Suprapubic skin (tissue), 4 donors: ENCODE data around the gene TJP3. TPM values are rescaled to one million over a fixed set of nuclear protein-coding genes. Genes with fewer than 3 reads are reported as not detected.

Source experiments
- DNase-seq, 2 donors: peaks; one replicate each; pipeline ENCODE4 v3.0.0-alpha.2; 2019; ENCODE audit warnings: low spot score in 2 of 2
- H3K27ac ChIP-seq: fragments of 200-600 bp; sonication (generic); one replicate; pipeline ENCODE4 v1.5.1; 2019
- H3K27me3 ChIP-seq: fragments of 200-600 bp; sonication (generic); one replicate; pipeline ENCODE4 v1.5.1; 2019
- H3K36me3 ChIP-seq: fragments of 200-600 bp; sonication (generic); one replicate; pipeline ENCODE4 v1.5.1; 2019
- H3K4me1 ChIP-seq: fragments of 200-600 bp; sonication (generic); one replicate; pipeline ENCODE4 v1.5.1; 2019
- H3K4me3 ChIP-seq: fragments of 200-600 bp; sonication (generic); one replicate; pipeline ENCODE4 v1.5.1; 2019; ENCODE audit warnings: mild to moderate bottlenecking
- H3K9me3 ChIP-seq: fragments of 200-600 bp; sonication (generic); one replicate; pipeline ENCODE4 v1.5.1; 2019
- EP300 ChIP-seq: sonication (generic); formaldehyde crosslinking; IDR thresholded peaks from one replicate; pipeline ENCODE4 v1.6.1; 2017; ENCODE audit warnings: antibody characterized with exemption
- POLR2A ChIP-seq, 2 donors: fragments of 450-650 bp; IDR thresholded peaks; one replicate each; pipeline ENCODE4 v1.6.1; 2017; ENCODE audit warnings: antibody characterized with exemption in 2 of 2, mild to moderate bottlenecking in 2 of 2, moderate library complexity in 2 of 2
- POLR2AphosphoS5 ChIP-seq, 3 donors: sonication (generic); formaldehyde crosslinking; IDR thresholded peaks; one replicate each; pipeline ENCODE4 v1.6.1; 2017; ENCODE audit warnings: antibody characterized with exemption in 3 of 3
- WGBS: methylation state at CpG from one replicate; pipeline ENCODE4 v1.1.5; 2018; 5-methylcytosine and 5-hydroxymethylcytosine counted together
- total RNA-seq, 4 donors: library from RNA; depleted of rRNA; stranded (reverse); fragments of >200 nt; gene quantifications; one replicate each; pipeline ENCODE4 v1.1.0, GENCODE V29; 2016
- TF ChIP-seq, protein P1 (sequence below), 2 donors: fragments of 200-600 bp in 1 of 2; fragments of 450-650 bp in 1 of 2; sonication (generic) in 1 of 2; IDR thresholded peaks; one replicate each; pipeline ENCODE4 v1.5.1; 2016 to 2019; ENCODE audit warnings: antibody characterized with exemption in 2 of 2, mild to moderate bottlenecking in 1 of 2, moderate library complexity in 1 of 2

Gene TJP3
- total RNA-seq, 4 donors from 2014 or later: 11.4 to 28.1 (median 20.1) TPM

DNA sequence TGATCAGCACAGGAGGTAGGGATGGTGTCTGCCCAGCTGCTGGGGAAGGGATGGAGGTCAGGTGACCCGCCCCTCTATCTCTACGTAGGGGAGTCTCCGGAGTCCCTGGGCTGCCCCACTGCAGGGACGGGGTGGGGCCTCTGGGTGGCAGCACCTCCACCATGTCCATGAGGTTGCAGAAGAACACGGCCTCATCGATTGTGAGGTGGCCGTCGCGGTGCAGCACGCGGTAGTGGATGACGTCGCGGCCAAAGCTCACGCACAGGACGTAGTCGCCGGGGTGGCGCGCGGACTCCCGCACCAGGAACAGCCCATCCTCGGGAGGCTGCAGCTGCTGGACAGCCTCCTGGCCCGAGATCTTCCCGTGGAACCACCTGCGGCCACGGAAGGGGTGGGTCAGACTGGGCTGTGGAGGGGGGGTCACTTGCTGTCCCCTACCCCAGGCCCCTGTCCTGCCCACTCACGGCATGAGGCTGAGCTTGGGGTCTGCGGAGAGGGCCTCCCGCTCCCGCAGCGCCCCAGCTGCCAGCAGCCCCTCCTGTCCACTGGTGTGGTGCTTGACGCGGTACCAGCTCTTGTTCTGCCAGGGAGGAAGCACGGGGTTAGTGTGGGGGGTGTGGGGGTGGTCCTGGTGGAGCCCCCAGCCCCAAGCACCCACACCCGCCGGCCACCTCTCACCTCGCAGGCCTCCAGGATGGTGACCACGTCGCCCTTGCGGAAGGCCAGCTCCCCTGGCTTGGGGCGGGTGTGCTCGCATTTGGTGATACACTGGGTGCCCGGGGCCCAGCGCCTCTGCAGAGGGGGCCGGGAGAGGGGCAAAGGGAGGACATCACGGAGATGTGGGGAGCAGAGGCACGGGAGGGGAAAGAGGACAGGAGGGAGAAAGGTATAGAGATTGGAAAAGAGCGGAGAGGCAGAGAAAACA is 75.7 kb downstream of the TJP3 start:
- Histone ChIP-seq H3K4me1 (peaks cover 13% of the 10 kb centered on the region), H3K4me3 (no peak overlapping the region), H3K27me3 (peaks cover 52% of the 10 kb centered on the region), H3K9me3 (peaks cover 22% of the 10 kb centered on the region), H3K36me3 (no peaks in the 10 kb centered on the region), H3K27ac (no peak overlapping the region)
- DNase-seq: no peak
- no peak for TF ChIP-seq POLR2A (IDR thresholded peaks at IDR 0.05)
- no peak for TF ChIP-seq POLR2AphosphoS5 (IDR thresholded peaks at IDR 0.05)
- TF ChIP-seq EP300: no peak
- TF ChIP-seq, protein P1, sequence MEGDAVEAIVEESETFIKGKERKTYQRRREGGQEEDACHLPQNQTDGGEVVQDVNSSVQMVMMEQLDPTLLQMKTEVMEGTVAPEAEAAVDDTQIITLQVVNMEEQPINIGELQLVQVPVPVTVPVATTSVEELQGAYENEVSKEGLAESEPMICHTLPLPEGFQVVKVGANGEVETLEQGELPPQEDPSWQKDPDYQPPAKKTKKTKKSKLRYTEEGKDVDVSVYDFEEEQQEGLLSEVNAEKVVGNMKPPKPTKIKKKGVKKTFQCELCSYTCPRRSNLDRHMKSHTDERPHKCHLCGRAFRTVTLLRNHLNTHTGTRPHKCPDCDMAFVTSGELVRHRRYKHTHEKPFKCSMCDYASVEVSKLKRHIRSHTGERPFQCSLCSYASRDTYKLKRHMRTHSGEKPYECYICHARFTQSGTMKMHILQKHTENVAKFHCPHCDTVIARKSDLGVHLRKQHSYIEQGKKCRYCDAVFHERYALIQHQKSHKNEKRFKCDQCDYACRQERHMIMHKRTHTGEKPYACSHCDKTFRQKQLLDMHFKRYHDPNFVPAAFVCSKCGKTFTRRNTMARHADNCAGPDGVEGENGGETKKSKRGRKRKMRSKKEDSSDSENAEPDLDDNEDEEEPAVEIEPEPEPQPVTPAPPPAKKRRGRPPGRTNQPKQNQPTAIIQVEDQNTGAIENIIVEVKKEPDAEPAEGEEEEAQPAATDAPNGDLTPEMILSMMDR (IDR thresholded peaks at IDR 0.05): no peak
- 66% methylated on average over 20 of the region's 49 CpGs for WGBS

DNA sequence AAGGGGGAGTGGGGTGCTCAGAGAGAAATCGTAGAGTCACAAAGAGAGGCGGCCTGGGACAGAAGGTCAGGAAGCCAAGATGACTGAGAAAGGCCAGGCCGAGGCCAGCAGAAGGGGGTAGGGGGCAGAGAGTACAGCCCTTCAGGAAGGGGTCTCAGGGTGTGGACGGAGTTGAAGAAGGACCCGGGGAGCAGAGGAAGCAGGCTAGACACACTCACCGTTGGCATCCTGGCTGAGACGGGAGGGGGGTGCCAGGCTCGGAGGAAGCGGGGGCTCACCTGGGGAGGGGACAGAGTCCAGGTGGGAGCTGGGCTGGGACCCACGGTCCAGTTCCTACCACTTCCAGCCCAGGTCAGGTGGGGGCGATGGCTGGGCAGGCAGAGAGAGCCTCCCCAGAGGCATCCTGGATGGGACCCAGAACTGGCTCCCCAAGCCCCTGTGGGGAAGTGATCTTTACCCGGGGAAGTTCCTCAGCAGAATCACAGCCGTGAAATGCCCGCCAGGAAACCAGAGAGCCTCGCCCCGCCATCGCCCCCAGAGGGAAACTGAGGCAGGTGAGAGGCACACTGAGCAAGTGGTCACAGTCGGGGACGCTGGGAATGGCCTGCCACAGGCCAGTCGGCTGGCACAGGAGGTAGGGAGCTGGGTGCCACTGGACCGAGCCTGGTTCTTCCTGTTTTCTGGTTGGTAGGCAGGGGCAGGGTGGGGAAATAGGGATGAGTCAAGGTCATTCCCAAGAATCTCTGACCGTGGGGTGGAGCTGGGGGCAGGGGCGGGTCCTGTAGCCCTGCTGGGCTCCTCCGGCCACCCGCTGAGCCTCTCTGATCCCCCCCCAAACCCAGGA is 76.6 kb downstream of the TJP3 start:
- Histone ChIP-seq H3K36me3 (no peaks in the 10 kb centered on the region), H3K4me1 (peaks cover 13% of the 10 kb centered on the region), H3K9me3 (peaks cover 22% of the 10 kb centered on the region), H3K27ac (no peak overlapping the region), H3K27me3 (peaks cover 52% of the 10 kb centered on the region), H3K4me3 (peak overlapping the region; percentile 53)
- DNase-seq: no peak
- TF ChIP-seq, protein P1 (IDR thresholded peaks at IDR 0.05): no peak
- no peak for TF ChIP-seq EP300
- TF ChIP-seq POLR2AphosphoS5 (IDR thresholded peaks at IDR 0.05): no peak
- no peak for TF ChIP-seq POLR2A (IDR thresholded peaks at IDR 0.05)
- WGBS: 20% methylated on average over 9 of the region's 25 CpGs

DNA sequence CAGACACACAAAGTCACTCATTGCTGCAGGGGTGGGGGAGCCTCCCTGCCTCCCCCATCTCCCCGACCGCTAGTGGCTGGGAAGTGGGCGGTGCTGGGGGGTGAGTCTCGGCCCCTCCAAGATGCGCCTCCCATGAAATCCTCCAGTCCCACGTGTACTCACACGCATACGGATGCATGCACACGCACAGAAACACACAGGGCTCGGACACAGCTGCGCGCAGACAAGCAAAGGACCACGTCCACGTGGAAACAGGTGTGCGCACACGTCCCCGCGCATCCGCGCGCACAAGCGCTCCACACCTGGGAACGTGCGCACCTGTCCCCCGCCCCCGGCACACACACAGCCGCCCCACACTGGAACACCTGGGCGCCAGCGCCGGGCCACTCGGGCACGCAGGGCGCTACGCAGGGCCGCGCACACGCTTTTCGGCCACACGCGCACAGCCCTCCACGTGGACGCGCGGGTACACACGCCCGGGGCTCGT is 77.3 kb downstream of the TJP3 start:
- Histone ChIP-seq H3K9me3 (peaks cover 22% of the 10 kb centered on the region), H3K4me1 (peaks cover 13% of the 10 kb centered on the region), H3K27ac (no peak overlapping the region), H3K36me3 (no peaks in the 10 kb centered on the region), H3K4me3 (peak overlapping the region; percentile 53), H3K27me3 (peaks cover 55% of the 10 kb centered on the region)
- TF ChIP-seq POLR2AphosphoS5 (IDR thresholded peaks at IDR 0.05) (no peak), EP300 (no peak), POLR2A (IDR thresholded peaks at IDR 0.05) (no peak)
- TF ChIP-seq, protein P1 (IDR thresholded peaks at IDR 0.05): no peak
- WGBS: 2% methylated on average over 32 of the region's 47 CpGs
- no peak for DNase-seq

DNA sequence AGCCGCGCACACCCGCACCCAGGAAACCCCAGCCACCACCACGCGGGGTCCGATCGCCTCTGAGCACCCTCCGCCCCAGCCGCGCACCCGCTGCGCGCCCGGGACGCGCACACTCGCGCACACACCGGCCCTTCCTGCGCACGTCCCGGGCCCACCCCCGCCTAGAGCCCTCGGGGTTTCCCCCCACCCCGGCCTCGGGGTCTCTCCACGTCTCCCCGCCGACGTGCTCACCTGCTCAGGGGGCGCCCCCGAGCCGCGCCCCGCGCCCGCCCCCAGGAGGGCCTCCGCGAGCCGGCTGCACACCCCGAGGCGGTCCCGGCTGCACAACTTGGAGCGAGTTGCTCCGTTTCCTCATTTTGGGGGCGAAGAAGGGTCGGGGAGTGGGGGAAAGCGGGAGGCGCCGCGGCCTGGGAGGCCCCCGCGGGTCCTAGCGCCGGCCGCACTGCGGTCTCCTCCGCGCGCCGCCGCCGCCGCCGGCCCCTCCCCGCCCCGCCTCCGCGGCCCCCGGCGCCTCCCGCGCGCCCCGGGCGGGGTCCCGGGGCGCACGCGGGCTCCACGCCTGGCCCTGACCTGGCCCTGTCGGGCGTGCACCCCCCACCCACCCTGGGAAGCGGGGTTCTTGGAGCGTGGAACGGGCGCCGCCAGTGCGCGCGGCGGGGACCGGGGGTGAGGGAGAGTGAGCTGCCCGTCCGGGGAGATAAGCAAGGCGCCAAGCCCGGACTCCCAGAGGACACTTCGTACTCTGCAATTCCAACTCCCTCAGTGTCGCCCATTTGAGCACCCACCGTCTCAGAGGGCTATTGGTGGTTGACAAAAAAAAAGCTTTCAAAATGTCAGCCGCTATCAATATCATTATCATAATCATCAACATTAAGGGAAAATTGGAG is 78.0 kb downstream of the TJP3 start, which contains the start of gene MATK:
MATK (minus strand) TSS at position 444 of the 887 bp plus-strand sequence. CDS start 1,246 bp downstream, outside the sequence.
- peaks cover 13% of the 10 kb centered on the region for H3K4me1 ChIP-seq
- H3K4me3 ChIP-seq: peak within 1 kb of the TSS; percentile 53
- peaks cover 55% of the 10 kb centered on the region for H3K27me3 ChIP-seq
- WGBS: 15% methylated on average over 28 of the region's 101 CpGs
- H3K9me3 ChIP-seq: peaks cover 22% of the 10 kb centered on the region
- DNase-seq: no peak
- no peak within 1 kb of the TSS for H3K27ac ChIP-seq
- TF ChIP-seq POLR2A (IDR thresholded peaks at IDR 0.05) (no peak), EP300 (no peak), POLR2AphosphoS5 (IDR thresholded peaks at IDR 0.05) (no peak)
- TF ChIP-seq, protein P1 (IDR thresholded peaks at IDR 0.05): no peak
- no peaks in the 10 kb centered on the region for H3K36me3 ChIP-seq
